Hepatocyte (in vitro differentiated cells): Measurements from ENCODE around the gene CNTNAP2.

Source experiments
- EZH2phosphoT487 ChIP-seq: fragments of 200-600 bp; sonication (generic); IDR thresholded peaks from one replicate; pipeline ENCODE4 v1.6.1; 2018; ENCODE audit warnings: antibody characterized with exemption, mild to moderate bottlenecking, low read depth, moderate library complexity; ENCODE audit not compliant: unreplicated experiment, severe bottlenecking
- TF ChIP-seq, protein P1 (sequence below): fragments of 200-600 bp; sonication (generic); IDR thresholded peaks from 2 replicates; pipeline ENCODE4 v1.5.1; 2016; ENCODE audit warnings: antibody characterized with exemption, mild to moderate bottlenecking; ENCODE audit not compliant: poor library complexity

DNA sequence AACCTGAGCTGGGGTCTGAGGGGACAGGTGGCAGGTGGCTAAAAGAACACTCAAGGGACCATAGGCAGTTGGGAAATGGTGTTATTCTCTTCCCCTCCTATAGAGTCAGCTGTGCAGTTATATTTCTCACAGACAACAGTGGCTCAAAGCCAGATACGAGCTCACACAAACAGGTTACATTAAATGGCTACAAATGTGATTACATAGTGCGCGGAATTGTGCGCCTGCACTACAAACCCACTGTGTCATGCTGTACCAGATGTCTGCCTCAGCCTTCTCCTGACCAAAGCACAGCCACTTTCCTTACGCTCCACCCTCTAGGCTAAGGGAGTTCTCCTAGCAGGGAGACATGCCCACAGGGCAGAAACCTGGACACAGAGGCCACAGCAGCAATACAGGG lies 387.2 kb downstream of the CNTNAP2 start:
- no peak for TF ChIP-seq EZH2phosphoT487
- TF ChIP-seq, protein P1, sequence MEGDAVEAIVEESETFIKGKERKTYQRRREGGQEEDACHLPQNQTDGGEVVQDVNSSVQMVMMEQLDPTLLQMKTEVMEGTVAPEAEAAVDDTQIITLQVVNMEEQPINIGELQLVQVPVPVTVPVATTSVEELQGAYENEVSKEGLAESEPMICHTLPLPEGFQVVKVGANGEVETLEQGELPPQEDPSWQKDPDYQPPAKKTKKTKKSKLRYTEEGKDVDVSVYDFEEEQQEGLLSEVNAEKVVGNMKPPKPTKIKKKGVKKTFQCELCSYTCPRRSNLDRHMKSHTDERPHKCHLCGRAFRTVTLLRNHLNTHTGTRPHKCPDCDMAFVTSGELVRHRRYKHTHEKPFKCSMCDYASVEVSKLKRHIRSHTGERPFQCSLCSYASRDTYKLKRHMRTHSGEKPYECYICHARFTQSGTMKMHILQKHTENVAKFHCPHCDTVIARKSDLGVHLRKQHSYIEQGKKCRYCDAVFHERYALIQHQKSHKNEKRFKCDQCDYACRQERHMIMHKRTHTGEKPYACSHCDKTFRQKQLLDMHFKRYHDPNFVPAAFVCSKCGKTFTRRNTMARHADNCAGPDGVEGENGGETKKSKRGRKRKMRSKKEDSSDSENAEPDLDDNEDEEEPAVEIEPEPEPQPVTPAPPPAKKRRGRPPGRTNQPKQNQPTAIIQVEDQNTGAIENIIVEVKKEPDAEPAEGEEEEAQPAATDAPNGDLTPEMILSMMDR = no peak
